HUES48 (cell line): Measurements from ENCODE around the gene ATP2A3.

Source experiments
- H3K27ac ChIP-seq: one replicate; pipeline ENCODE4 v1.7.0; 2013; ENCODE audit warnings: low read depth, low read length, inconsistent platforms
- H3K27me3 ChIP-seq: 2 replicates; pipeline ENCODE4 v1.6.1; 2013; ENCODE audit warnings: mild to moderate bottlenecking, low read length; ENCODE audit not compliant: control insufficient read depth, insufficient read depth
- H3K36me3 ChIP-seq: 2 replicates; pipeline ENCODE4 v1.6.1; 2013; ENCODE audit warnings: low read length; ENCODE audit not compliant: control insufficient read depth, insufficient read depth
- H3K4me1 ChIP-seq: 2 replicates; pipeline ENCODE4 v1.6.1; 2013; ENCODE audit warnings: mild to moderate bottlenecking, low read length; ENCODE audit not compliant: control insufficient read depth, insufficient read depth
- H3K4me3 ChIP-seq: 2 replicates; pipeline ENCODE4 v1.5.1; 2013; ENCODE audit warnings: mild to moderate bottlenecking, low read depth, low read length
- H3K9ac ChIP-seq: 2 replicates; pipeline ENCODE4 v1.6.1; 2013; ENCODE audit warnings: mild to moderate bottlenecking, low read depth, low read length, moderate library complexity
- H3K9me3 ChIP-seq: 2 replicates; pipeline ENCODE4 v1.6.1; 2013; ENCODE audit warnings: low read length; ENCODE audit not compliant: control insufficient read depth, insufficient read depth

The ATP2A3 gene

DNA sequence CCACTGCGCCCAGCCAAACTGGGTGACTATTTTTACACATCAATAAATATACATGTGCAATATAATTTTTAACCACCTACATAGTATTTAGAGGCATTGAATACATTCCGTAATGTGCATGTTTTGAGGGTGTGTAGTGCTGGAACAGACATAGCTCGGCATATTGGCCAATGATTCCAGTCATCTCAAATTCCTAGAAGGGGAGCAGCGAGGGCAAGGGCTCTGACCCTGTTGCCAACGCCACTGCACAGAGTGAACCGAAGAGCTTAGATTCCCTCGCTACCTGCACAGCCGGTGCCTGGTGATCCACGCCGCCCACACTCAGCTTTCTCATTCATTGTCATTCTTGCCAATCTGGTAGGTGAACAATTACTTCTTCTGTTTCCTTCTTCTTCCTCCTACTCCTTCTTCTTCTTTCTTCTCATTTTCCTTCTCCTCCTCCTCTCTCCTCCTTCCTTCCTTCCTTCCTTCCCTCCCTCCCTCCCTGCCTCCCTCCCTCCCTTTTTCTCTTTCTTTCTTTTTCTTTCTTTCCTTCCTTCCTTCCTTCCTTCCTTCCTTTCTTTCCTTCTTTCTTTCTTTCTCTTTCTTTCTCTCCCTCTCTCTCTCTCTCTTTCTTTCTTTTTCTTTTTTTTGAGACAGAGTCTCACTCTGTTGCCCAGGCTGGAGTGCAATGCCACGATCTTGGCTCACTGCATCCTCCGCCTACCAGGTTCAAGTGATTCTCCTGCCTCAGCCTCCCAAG lies 26.3 kb upstream of the ATP2A3 start:
- Histone ChIP-seq H3K9ac (no peak overlapping the region), H3K27me3 (no peaks in the 10 kb centered on the region), H3K27ac (no peak overlapping the region), H3K4me3 (no peak overlapping the region), H3K4me1 (no peaks in the 10 kb centered on the region), H3K36me3 (no peaks in the 10 kb centered on the region), H3K9me3 (no peaks in the 10 kb centered on the region)

- Histone ChIP-seq H3K27ac (no peak overlapping the region), H3K36me3 (no peaks in the 10 kb centered on the region), H3K9ac (no peak overlapping the region), H3K27me3 (no peaks in the 10 kb centered on the region), H3K4me1 (no peaks in the 10 kb centered on the region), H3K4me3 (no peak overlapping the region), H3K9me3 (no peaks in the 10 kb centered on the region)
Measured at GRCh38 chr17:3989041-3989886, 25.0 kb upstream of the ATP2A3 start.

DNA sequence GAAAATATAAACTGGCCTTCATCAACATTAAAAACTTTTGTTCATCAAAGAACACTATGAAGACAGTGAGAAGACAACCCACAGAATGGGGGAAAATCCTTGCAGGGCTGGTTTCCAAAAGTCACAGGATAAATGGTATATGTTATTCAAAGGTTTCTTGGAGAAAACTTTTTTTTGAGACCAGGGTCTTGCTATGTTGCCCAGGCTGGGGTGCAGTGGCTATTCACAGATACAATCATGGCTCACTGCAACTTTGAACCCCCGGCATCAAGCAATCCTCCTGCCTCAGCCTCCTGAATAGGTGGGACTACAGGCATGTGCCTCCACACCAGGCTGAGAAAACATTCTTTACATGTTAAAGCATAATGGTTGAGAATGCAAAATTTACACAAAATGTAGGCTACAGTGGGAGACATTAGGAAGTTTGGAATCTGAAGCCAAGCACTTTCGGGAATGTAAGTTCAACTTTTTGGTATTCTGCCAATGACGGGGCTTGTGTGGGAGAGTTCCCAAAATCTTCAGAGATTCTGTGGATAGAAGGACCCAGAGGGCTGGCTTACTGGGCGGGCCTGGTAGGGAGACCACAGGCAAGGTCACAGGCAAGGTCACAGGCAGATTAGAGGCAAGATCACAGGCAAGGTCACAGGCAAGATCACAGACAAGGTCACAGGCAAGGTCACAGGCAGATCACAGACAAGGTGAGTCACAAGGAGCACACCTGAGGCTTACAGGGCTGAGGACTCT lies 24.2 kb upstream of the ATP2A3 start:
- no peak overlapping the region for H3K27ac ChIP-seq
- no peaks in the 10 kb centered on the region for H3K36me3 ChIP-seq
- H3K9ac ChIP-seq, result no peak overlapping the region
- H3K4me3 ChIP-seq, result no peak overlapping the region
- no peaks in the 10 kb centered on the region for H3K9me3 ChIP-seq
- no peaks in the 10 kb centered on the region for H3K27me3 ChIP-seq
- peaks cover 5% of the 10 kb centered on the region; the same call in 1 of the 2 replicates for H3K4me1 ChIP-seq

GRCh38 chr17:3986939-3987335 lies 22.7 kb upstream of the ATP2A3 start:
- no peak overlapping the region for H3K4me3 ChIP-seq
- no peaks in the 10 kb centered on the region for H3K27me3 ChIP-seq
- peaks cover 9% of the 10 kb centered on the region; the same call in 1 of the 2 replicates for H3K4me1 ChIP-seq
- no peak overlapping the region for H3K27ac ChIP-seq
- H3K9ac ChIP-seq, result no peak overlapping the region
- no peaks in the 10 kb centered on the region for H3K36me3 ChIP-seq
- no peaks in the 10 kb centered on the region for H3K9me3 ChIP-seq

- H3K9me3 ChIP-seq, result no peaks in the 10 kb centered on the region
- no peak overlapping the region for H3K4me3 ChIP-seq
- H3K27me3 ChIP-seq, result no peaks in the 10 kb centered on the region
- H3K4me1 ChIP-seq, result peaks cover 15% of the 10 kb centered on the region
- H3K9ac ChIP-seq, result no peak overlapping the region
- no peaks in the 10 kb centered on the region for H3K36me3 ChIP-seq
- no peak overlapping the region for H3K27ac ChIP-seq
Measured at GRCh38 chr17:3986270-3986938, 22.2 kb upstream of the ATP2A3 start.

GRCh38 chr17:3985846-3986245 lies 21.6 kb upstream of the ATP2A3 start:
- no peaks in the 10 kb centered on the region for H3K9me3 ChIP-seq
- no peak overlapping the region for H3K27ac ChIP-seq
- H3K36me3 ChIP-seq, result no peaks in the 10 kb centered on the region
- H3K4me3 ChIP-seq, result no peak overlapping the region
- peaks cover 19% of the 10 kb centered on the region for H3K4me1 ChIP-seq
- H3K9ac ChIP-seq, result no peak overlapping the region
- H3K27me3 ChIP-seq, result no peaks in the 10 kb centered on the region

- Histone ChIP-seq H3K9ac (no peak overlapping the region), H3K4me3 (no peak overlapping the region), H3K4me1 (peaks cover 25% of the 10 kb centered on the region), H3K9me3 (no peaks in the 10 kb centered on the region), H3K27ac (no peak overlapping the region), H3K36me3 (no peaks in the 10 kb centered on the region), H3K27me3 (no peaks in the 10 kb centered on the region)
Measured at GRCh38 chr17:3983606-3984484, 19.6 kb upstream of the ATP2A3 start.

- H3K36me3 ChIP-seq, result no peaks in the 10 kb centered on the region
- no peak overlapping the region for H3K9ac ChIP-seq
- no peak overlapping the region for H3K4me3 ChIP-seq
- H3K27ac ChIP-seq, result no peak overlapping the region
- H3K4me1 ChIP-seq, result peaks cover 25% of the 10 kb centered on the region
- no peaks in the 10 kb centered on the region for H3K9me3 ChIP-seq
- no peaks in the 10 kb centered on the region for H3K27me3 ChIP-seq
Measured at GRCh38 chr17:3982541-3983017, 18.3 kb upstream of the ATP2A3 start.

GRCh38 chr17:3982113-3982512 lies 17.9 kb upstream of the ATP2A3 start:
- no peak overlapping the region for H3K4me3 ChIP-seq
- H3K27me3 ChIP-seq, result no peaks in the 10 kb centered on the region
- H3K9ac ChIP-seq, result no peak overlapping the region
- peaks cover 25% of the 10 kb centered on the region for H3K4me1 ChIP-seq
- no peak overlapping the region for H3K27ac ChIP-seq
- H3K9me3 ChIP-seq, result no peaks in the 10 kb centered on the region
- H3K36me3 ChIP-seq, result no peaks in the 10 kb centered on the region

GRCh38 chr17:3981455-3981854 lies 17.2 kb upstream of the ATP2A3 start:
- no peak overlapping the region for H3K27ac ChIP-seq
- peak overlapping the region; percentile 10; the same call in 1 of the 2 replicates for H3K9ac ChIP-seq
- no peaks in the 10 kb centered on the region for H3K9me3 ChIP-seq
- H3K4me3 ChIP-seq, result no peak overlapping the region
- no peaks in the 10 kb centered on the region for H3K27me3 ChIP-seq
- no peaks in the 10 kb centered on the region for H3K36me3 ChIP-seq
- peaks cover 30% of the 10 kb centered on the region for H3K4me1 ChIP-seq
